ENCODE measurements around the gene NRIP1. TPM values are rescaled to one million over a fixed set of nuclear protein-coding genes. Genes with fewer than 3 reads are reported as not detected.

Gene NRIP1
- total RNA-seq, 1 experiment from 2014 or later, result 10.4 TPM

GRCh38 chr21:14926186-14926585 lies 138.6 kb downstream of the NRIP1 start:
- Histone ChIP-seq H2BK20ac (ENCODE audit: low read depth, low read length, poor library complexity, severe bottlenecking) (no peak overlapping the region), H3K4me1 (ENCODE audit: insufficient read depth, low read length) (no peaks in the 10 kb centered on the region; the same call in 1 of the 2 replicates), H3K27me3 (ENCODE audit: insufficient read depth, low read length) (no peaks in the 10 kb centered on the region), H3K4ac (ENCODE audit: low read depth, low read length) (no peak overlapping the region), H4K20me1 (ENCODE audit: control insufficient read depth, insufficient read depth, insufficient read length) (no peaks in the 10 kb centered on the region), H3K79me2 (ENCODE audit: insufficient read depth, low read length) (no peaks in the 10 kb centered on the region), H3K9ac (ENCODE audit: extremely low read depth, insufficient read length, low read length) (no peak overlapping the region), H2AK5ac (ENCODE audit: insufficient read length, low read length) (no peak overlapping the region), H3K23me2 (ENCODE audit: insufficient read length, low read depth, low read length, poor library complexity, severe bottlenecking) (no peaks in the 10 kb centered on the region), H3T11ph (ENCODE audit: low read length) (no peak overlapping the region), H2BK120ac (ENCODE audit: low read depth, low read length, poor library complexity, severe bottlenecking) (no peak overlapping the region), H3K14ac (ENCODE audit: insufficient read depth, low read length) (no peak overlapping the region), H3K23ac (ENCODE audit: insufficient read length, low read depth, low read length) (no peak overlapping the region), H4K91ac (ENCODE audit: insufficient read length, low read depth, low read length) (no peak overlapping the region), H2AFZ (ENCODE audit: low read length) (no peak overlapping the region), H3K4me2 (ENCODE audit: insufficient read depth, insufficient read length, low read length) (no peak overlapping the region), H2BK5ac (ENCODE audit: insufficient read length, low read length) (no peak overlapping the region), H3K79me1 (ENCODE audit: insufficient read depth, low read depth, low read length, poor library complexity, severe bottlenecking) (no peaks in the 10 kb centered on the region), H3K18ac (ENCODE audit: insufficient read length, low read depth, low read length) (no peak overlapping the region), H4K8ac (replicated peaks; ENCODE audit: insufficient read length, low read depth, low read length) (no peak overlapping the region), H2BK12ac (ENCODE audit: insufficient read length, low read depth, low read length) (no peak overlapping the region), H3K56ac (ENCODE audit: insufficient read length, low read depth, low read length) (no peak overlapping the region), H4K5ac (ENCODE audit: insufficient read length, low read depth, low read length) (no peak overlapping the region), H3K27ac (ENCODE audit: insufficient read length, low read depth, low read length) (no peak overlapping the region), H2BK15ac (ENCODE audit: low read depth, low read length) (no peak overlapping the region), H3K9me3 (ENCODE audit: control insufficient read depth, low read depth, low read length) (no peaks in the 10 kb centered on the region)
- WGBS (ENCODE audit: extremely low coverage, insufficient read length, low lambda C conversion rate), result no CpG with 5 or more reads among the region's 3 CpGs
- Mint-ChIP-seq H3K27me3 (ENCODE audit: low read depth) (no peaks in the 10 kb centered on the region), H3K4me1 (peaks cover 2 to 3% of the 10 kb centered on the region in 2 experiments; a peak in 1 of 4 replicates), H3K27ac (no peak overlapping the region), H3K36me3 (ENCODE audit: insufficient read depth in 1 of 3, low read depth in 3 of 3) (peaks cover 0 to 9% (median 1%) of the 10 kb centered on the region in 3 experiments; a peak in 2 of 7 replicates), H3K4me3 (no peak overlapping the region), H3K9me3 (peaks cover 2 to 7% of the 10 kb centered on the region in 2 experiments; a peak in 2 of 5 replicates)
- DNase-seq, result no peak
- TF ChIP-seq CTCF (conservative IDR thresholded peaks at IDR 0.05), result no peak
